Psoas muscle (tissue), 8 donors: ENCODE results near the gene SLC16A3. TPM values are rescaled to one million over a fixed set of nuclear protein-coding genes. Genes with fewer than 3 reads are reported as not detected.
A peak's percentile ranks its signal among the peaks of the same experiment; 100 is the strongest.

ENCODE experiments used
- ATAC-seq, 4 donors: fragments of 200-7000 bp; cut with Tn5 transposase; one replicate each; pipeline ENCODE4 v1.9.1; 2020; ENCODE audit warnings: moderate library complexity in 3 of 4, mild to moderate bottlenecking in 2 of 4
- DNase-seq, 2 donors: peaks; one replicate each; pipeline ENCODE4 v3.0.0-alpha.2; 2020
- H3K27ac ChIP-seq: fragments of 200-600 bp; one replicate; pipeline ENCODE4 v1.8.0; 2022
- H3K27me3 ChIP-seq, 3 donors: fragments of 200-600 bp in 1 of 3; one replicate each; pipeline versions ENCODE4 v1.6.1 to v1.8.0; 2013 to 2022; ENCODE audit warnings: low read length in 2 of 3, mild to moderate bottlenecking in 2 of 3, moderate library complexity in 1 of 3; ENCODE audit not compliant: insufficient read depth in 3 of 3
- H3K36me3 ChIP-seq, 2 donors: fragments of 200-600 bp in 1 of 2; one replicate each; pipeline versions ENCODE4 v1.6.1 to v1.8.0; 2013 to 2022; ENCODE audit warnings: low read depth in 1 of 2, mild to moderate bottlenecking in 1 of 2, moderate library complexity in 1 of 2; ENCODE audit not compliant: insufficient read depth in 1 of 2
- H3K4me1 ChIP-seq: fragments of 200-600 bp; one replicate; pipeline ENCODE4 v1.8.0; 2022
- H3K4me3 ChIP-seq: fragments of 200-600 bp; one replicate; pipeline ENCODE4 v1.8.0; 2022; ENCODE audit warnings: mild to moderate bottlenecking
- H3K9me3 ChIP-seq: fragments of 200-600 bp; one replicate; pipeline ENCODE4 v1.8.0; 2022
- WGBS, 3 donors: extraction: QIAGEN DNeasy Blood & Tissue Kit; methylation state at CpG; one replicate each; pipeline versions ENCODE4 v1.1.6 to v1.1.7; 2013; 5-methylcytosine and 5-hydroxymethylcytosine counted together
- intact Hi-C, 2 donors: fragments of 100-400 bp; cut with DNase I; formaldehyde crosslinking; loops; one replicate each; pipeline versions ENCODE4 v1.11.0 to v1.14.2; 2022
- polyA plus RNA-seq, 3 donors: library from polyadenylated mRNA; stranded (reverse); fragments of 200-250 nt; gene quantifications; one replicate each; pipeline ENCODE4 v1.2.3, GENCODE V29; 2013
- total RNA-seq, 4 donors: library from RNA; stranded (reverse); fragmentation: NEBNext Ultra II Directional in 2 of 4; extraction: Animal tissue kit (Norgen Biotek cat#: 25700) in 2 of 4; gene quantifications; one replicate each; pipeline versions ENCODE4 v1.2.1 to v1.2.4, GENCODE V29; 2021 to 2023
- TF ChIP-seq, protein P1 (sequence below): fragments of 200-600 bp; IDR thresholded peaks from one replicate; pipeline ENCODE4 v1.8.0; 2022; ENCODE audit warnings: antibody characterized with exemption
- donor health status: healthy with polysubstance abuse.
- donor health status: DM: no; HTN: no; CAD: no; lungs with moderate emphysema.
- donor health status: Bipolar disorder and iron deficiency.
- donor health status: healthy.
- donor health status: DM: yes; HTN: yes; CAD: no.
- donor health status: DM: no; HTN: no; CAD: no.
- donor health status: DM: no; HTN: no; CAD: no.
- donor health status: DM: yes; HTN: yes; CAD: no.

SLC16A3 gene
- total and polyA plus RNA-seq, 7 donors: 18.6 to 263 (median 118) TPM

DNA sequence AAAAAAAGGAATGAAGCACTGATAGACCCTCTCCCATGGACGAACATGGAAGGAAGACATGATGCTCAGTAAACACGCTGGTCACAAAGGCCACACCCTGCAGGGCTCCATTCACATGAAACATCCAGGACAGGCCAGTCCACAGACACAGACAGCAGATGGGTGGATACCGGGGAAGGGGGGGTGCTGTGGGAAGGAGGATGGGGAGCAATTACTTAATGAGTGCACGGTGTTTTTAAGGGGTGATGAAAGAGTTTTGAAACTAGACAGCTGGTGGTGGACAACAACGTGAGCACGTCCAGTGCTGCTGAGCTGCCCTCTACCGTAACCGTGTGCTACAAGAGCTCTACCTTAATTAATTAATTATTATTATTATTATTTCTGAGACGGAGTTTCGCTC lies 6.0 kb upstream of the SLC16A3 start:
- H3K27ac ChIP-seq: no peak overlapping the region
- ATAC-seq: no peak
- H3K36me3 ChIP-seq: no peaks in the 10 kb centered on the region
- H3K9me3 ChIP-seq: no peaks in the 10 kb centered on the region
- no peaks in the 10 kb centered on the region for H3K27me3 ChIP-seq
- TF ChIP-seq, protein P1, sequence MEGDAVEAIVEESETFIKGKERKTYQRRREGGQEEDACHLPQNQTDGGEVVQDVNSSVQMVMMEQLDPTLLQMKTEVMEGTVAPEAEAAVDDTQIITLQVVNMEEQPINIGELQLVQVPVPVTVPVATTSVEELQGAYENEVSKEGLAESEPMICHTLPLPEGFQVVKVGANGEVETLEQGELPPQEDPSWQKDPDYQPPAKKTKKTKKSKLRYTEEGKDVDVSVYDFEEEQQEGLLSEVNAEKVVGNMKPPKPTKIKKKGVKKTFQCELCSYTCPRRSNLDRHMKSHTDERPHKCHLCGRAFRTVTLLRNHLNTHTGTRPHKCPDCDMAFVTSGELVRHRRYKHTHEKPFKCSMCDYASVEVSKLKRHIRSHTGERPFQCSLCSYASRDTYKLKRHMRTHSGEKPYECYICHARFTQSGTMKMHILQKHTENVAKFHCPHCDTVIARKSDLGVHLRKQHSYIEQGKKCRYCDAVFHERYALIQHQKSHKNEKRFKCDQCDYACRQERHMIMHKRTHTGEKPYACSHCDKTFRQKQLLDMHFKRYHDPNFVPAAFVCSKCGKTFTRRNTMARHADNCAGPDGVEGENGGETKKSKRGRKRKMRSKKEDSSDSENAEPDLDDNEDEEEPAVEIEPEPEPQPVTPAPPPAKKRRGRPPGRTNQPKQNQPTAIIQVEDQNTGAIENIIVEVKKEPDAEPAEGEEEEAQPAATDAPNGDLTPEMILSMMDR: no peak
- intact Hi-C loops: no loop called here
- 61 to 71% (median 67%) methylated on average over 10 of the region's 10 CpGs for WGBS, 3 donors
- H3K4me3 ChIP-seq: no peak overlapping the region
- no peak for DNase-seq
- H3K4me1 ChIP-seq: peaks cover 18% of the 10 kb centered on the region

DNA sequence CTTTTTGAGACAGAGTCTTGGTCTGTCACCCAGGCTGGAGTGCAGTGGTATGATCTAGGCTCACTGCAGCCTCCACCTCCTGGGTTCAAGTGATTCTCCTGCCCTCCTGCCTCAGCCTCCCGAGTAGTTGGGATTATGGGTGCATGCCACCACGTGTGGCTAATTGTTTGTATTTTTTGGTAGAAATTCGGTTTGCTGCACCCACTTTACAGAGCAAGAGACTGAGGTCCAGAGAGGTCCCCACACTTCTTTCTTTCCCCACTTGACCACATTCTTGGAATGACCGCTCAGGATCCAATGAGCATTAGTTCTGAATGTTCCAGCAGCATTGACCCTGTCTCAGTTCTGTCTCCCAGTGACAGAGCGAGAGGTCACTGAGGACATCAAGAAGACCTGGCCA lies 5.3 kb upstream of the SLC16A3 start:
- Histone ChIP-seq H3K4me1 (peaks cover 17% of the 10 kb centered on the region), H3K27me3 (no peaks in the 10 kb centered on the region), H3K4me3 (no peak overlapping the region), H3K36me3 (no peaks in the 10 kb centered on the region), H3K9me3 (no peaks in the 10 kb centered on the region), H3K27ac (no peak overlapping the region)
- DNase-seq (no peak), ATAC-seq (no peak)
- WGBS, 3 donors: 77 to 87% (median 77%) methylated on average over 5 of the region's 5 CpGs
- intact Hi-C loops: no loop called here
- TF ChIP-seq, protein P1: no peak

DNA sequence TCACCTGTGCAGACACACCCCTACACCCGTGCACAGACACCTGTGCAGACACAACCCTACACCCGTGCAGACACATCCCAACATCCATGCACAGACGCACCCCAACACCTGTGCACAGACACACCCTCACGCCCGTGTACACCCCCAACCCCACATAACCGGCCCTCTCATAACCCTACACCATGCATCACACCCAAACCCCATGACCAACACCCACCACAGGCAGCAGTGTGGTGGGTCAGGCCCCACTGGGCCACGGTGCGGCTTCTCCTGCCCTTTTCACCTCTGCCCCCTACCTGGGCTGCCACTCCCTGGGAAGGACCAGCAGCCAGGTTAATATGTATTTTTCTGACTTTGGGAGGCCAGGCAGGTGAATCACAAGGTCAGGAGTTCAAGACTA lies 4.2 kb upstream of the SLC16A3 start:
- DNase-seq (no peak), ATAC-seq (peak in 1 of 4 donors; percentile 1)
- Histone ChIP-seq H3K27ac (peak overlapping the region; percentile 77), H3K4me3 (no peak overlapping the region), H3K36me3 (no peaks in the 10 kb centered on the region), H3K27me3 (no peaks in the 10 kb centered on the region), H3K4me1 (peaks cover 17% of the 10 kb centered on the region), H3K9me3 (no peaks in the 10 kb centered on the region)
- intact Hi-C loops: no loop called here
- WGBS, 3 donors: 66 to 83% (median 71%) methylated on average over 8 of the region's 8 CpGs
- TF ChIP-seq, protein P1: no peak

DNA sequence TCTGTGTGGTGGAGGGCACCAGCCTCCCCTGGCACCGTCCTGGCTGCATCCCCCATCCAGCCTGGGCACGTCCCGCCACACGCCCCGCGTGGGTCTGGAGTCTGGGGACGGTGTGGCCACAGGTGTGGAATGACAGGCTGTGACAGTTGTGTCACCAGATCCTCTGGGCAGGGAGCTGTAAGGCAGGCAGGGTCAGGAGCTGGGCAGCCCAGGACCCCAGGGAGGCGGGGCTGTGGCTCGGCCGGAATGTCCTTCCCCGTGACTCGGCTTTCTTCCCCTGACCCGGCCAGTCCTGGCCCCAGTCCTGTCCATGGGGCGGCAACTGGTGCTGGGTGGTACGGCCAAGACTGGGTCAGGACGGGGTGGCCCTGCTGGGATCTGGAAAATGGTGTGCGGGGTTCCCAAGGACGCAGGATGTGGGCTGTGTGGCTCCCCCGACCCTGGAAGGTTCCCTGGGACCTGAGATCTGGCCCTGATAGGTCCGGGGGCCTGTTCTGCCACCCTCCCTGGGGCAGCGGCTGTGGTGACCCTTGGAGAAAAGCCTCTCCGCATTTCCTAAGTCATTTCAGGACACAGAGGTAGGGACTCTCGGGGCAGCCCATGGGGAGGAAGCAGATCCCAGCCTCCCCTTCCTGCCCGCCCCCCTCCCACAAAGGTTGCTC lies 3.3 kb upstream of the SLC16A3 start:
- Histone ChIP-seq H3K36me3 (no peaks in the 10 kb centered on the region), H3K9me3 (no peaks in the 10 kb centered on the region), H3K27ac (peak overlapping the region; percentile 77), H3K4me1 (peaks cover 24% of the 10 kb centered on the region), H3K27me3 (no peaks in the 10 kb centered on the region), H3K4me3 (peak overlapping the region; percentile 48)
- 18 to 30% (median 23%) methylated on average over 19 to 24 of the region's 24 CpGs for WGBS, 3 donors
- intact Hi-C loops: no loop called here
- TF ChIP-seq, protein P1: no peak
- DNase-seq: peak; percentile 68 to 92
- ATAC-seq: peak; percentile 81 to 89 (median 85)
